ENCODE data around the gene WEE2. TPM values are rescaled to one million over a fixed set of nuclear protein-coding genes. Genes with fewer than 3 reads are reported as not detected.
A peak's percentile ranks its signal among the peaks of the same experiment; 100 is the strongest.

The WEE2 gene
- total RNA-seq, 1 experiment from 2014 or later: not detected

GRCh38 chr7:141738592-141739013 is 30.4 kb downstream of the WEE2 start:
- Histone ChIP-seq H3K36me3 (ENCODE audit: control insufficient read depth, insufficient read depth, low read length) (peaks cover 43% of the 10 kb centered on the region), H3K4me1 (ENCODE audit: control insufficient read depth, insufficient read depth, low read length) (peaks cover 12% of the 10 kb centered on the region; the same call in 1 of the 2 replicates), H3K9me3 (ENCODE audit: control insufficient read depth, insufficient read depth, low read depth, low read length) (no peaks in the 10 kb centered on the region), H3K27ac (ENCODE audit: low read length) (peak overlapping the region; percentile 98), H3K4me3 (ENCODE audit: low read depth in 2 of 2, low read length in 2 of 2) (peak overlapping the region; percentile 88 to 100), H3K27me3 (ENCODE audit: control insufficient read depth, insufficient read depth, low read length) (no peaks in the 10 kb centered on the region)
- in situ Hi-C loops (cut with HindIII; ENCODE audit: low pct_unique_long_range_greater_than_20kb, low sequenced_read_pairs) (no loop called here), intact Hi-C loops (cut with micrococcal nuclease; ENCODE audit: unreplicated experiment) (loop anchor here (5.0 kb wide), 1 partner anchor 86 kb away; no protein-coding TSS in a partner anchor)
- CTCF ChIA-PET: interaction anchor here (1.3 kb wide), 1 partner anchor 89 kb away, joined by 3 read pairs; no protein-coding TSS in a partner anchor
- ATAC-seq: peak; percentile 75; the same call in 1 of the 2 replicates
- POLR2A ChIA-PET: interaction anchor here (0.5 to 0.6 kb wide), 2 partner anchors 826 to 849 kb away, joined by 3 read pairs; no protein-coding TSS in a partner anchor
- TSS peak; percentile 88 for BruUV-seq (replicated peaks)
- no peak for TF ChIP-seq CTCF (IDR thresholded peaks at IDR 0.05)
- no peak for TF ChIP-seq POLR2AphosphoS5 (IDR thresholded peaks at IDR 0.05; ENCODE audit: low read depth, low read length)
- TF ChIP-seq SIN3A (IDR thresholded peaks at IDR 0.05; ENCODE audit: borderline replicate concordance, insufficient read depth, low read depth, low read length): no peak
- no peak for TF ChIP-seq TCF7L2 (IDR thresholded peaks at IDR 0.05; ENCODE audit: low read depth, low read length)
- no peak for TF ChIP-seq REST (IDR thresholded peaks at IDR 0.05; ENCODE audit: insufficient read depth in 1 of 2, low read depth in 2 of 2, low read length in 1 of 2)
- no peak for DNase-seq (ENCODE audit: low read depth, low spot score)

- H3K4me3 ChIP-seq (ENCODE audit: low read depth in 2 of 2, low read length in 2 of 2): peak overlapping the region; percentile 88 to 100
- DNase-seq (ENCODE audit: low read depth, low spot score) (no peak), ATAC-seq (no peak)
- H3K36me3 ChIP-seq (ENCODE audit: control insufficient read depth, insufficient read depth, low read length): peaks cover 49% of the 10 kb centered on the region
- ChIA-PET CTCF (no interaction called here), POLR2A (interaction anchor here (0.5 kb wide), 1 partner anchor 850 kb away, joined by 3 read pairs; no protein-coding TSS in a partner anchor)
- in situ Hi-C loops (cut with HindIII; ENCODE audit: low pct_unique_long_range_greater_than_20kb, low sequenced_read_pairs): no loop called here
- no TSS peak for BruUV-seq (replicated peaks)
- no peaks in the 10 kb centered on the region for H3K27me3 ChIP-seq (ENCODE audit: control insufficient read depth, insufficient read depth, low read length)
- H3K9me3 ChIP-seq (ENCODE audit: control insufficient read depth, insufficient read depth, low read depth, low read length): no peaks in the 10 kb centered on the region
- H3K4me1 ChIP-seq (ENCODE audit: control insufficient read depth, insufficient read depth, low read length): peaks cover 12% of the 10 kb centered on the region; the same call in 1 of the 2 replicates
- peak overlapping the region; percentile 98 for H3K27ac ChIP-seq (ENCODE audit: low read length)
- intact Hi-C loops (cut with micrococcal nuclease; ENCODE audit: unreplicated experiment): loop anchor here (5.0 kb wide), 1 partner anchor 87 kb away; no protein-coding TSS in a partner anchor
- TF ChIP-seq SIN3A (IDR thresholded peaks at IDR 0.05; ENCODE audit: borderline replicate concordance, insufficient read depth, low read depth, low read length) (no peak), POLR2AphosphoS5 (IDR thresholded peaks at IDR 0.05; ENCODE audit: low read depth, low read length) (no peak), REST (IDR thresholded peaks at IDR 0.05; ENCODE audit: insufficient read depth in 1 of 2, low read depth in 2 of 2, low read length in 1 of 2) (no peak), TCF7L2 (IDR thresholded peaks at IDR 0.05; ENCODE audit: low read depth, low read length) (no peak), CTCF (IDR thresholded peaks at IDR 0.05) (no peak)
These were observed 31.1 kb downstream of the WEE2 start for GRCh38 chr7:141739250-141739649.
